Smooth muscle cell (in vitro differentiated cells): ENCODE results near the gene STOML2. TPM values are rescaled to one million over a fixed set of nuclear protein-coding genes. Genes with fewer than 3 reads are reported as not detected.

Source experiments
- DNase-seq: peaks from one replicate; lab custom pipeline; 2025; ENCODE audit not compliant: unreplicated experiment; lab: John Stamatoyannopoulos, UW
- H2AFZ ChIP-seq: fragments of 200-600 bp; sonication (generic); 2 replicates; pipeline ENCODE4 v1.6.0; 2016; ENCODE audit warnings: antibody characterized with exemption, low read depth, mild to moderate bottlenecking
- H3F3A ChIP-seq: fragments of 200-600 bp; sonication (generic); 2 replicates; pipeline ENCODE4 v1.6.0; 2017; ENCODE audit warnings: antibody characterized with exemption, low read depth
- H3K27ac ChIP-seq: fragments of 200-600 bp; sonication (generic); 2 replicates; pipeline ENCODE4 v1.5.1; 2016; ENCODE audit warnings: low read depth, mild to moderate bottlenecking
- H3K27me3 ChIP-seq: fragments of 200-600 bp; sonication (generic); 2 replicates; pipeline ENCODE4 v1.6.1; 2016; ENCODE audit warnings: low read depth, mild to moderate bottlenecking
- H3K36me3 ChIP-seq: fragments of 200-600 bp; sonication (generic); 2 replicates; pipeline ENCODE4 v1.5.1; 2016; ENCODE audit warnings: low read depth
- H3K4me1 ChIP-seq: fragments of 200-600 bp; sonication (generic); 2 replicates; pipeline ENCODE4 v1.5.1; 2016; ENCODE audit warnings: low read depth
- H3K4me2 ChIP-seq: fragments of 200-600 bp; sonication (generic); 2 replicates; pipeline ENCODE4 v1.6.0; 2016; ENCODE audit warnings: mild to moderate bottlenecking
- H3K4me3 ChIP-seq: fragments of 200-600 bp; sonication (generic); 2 replicates; pipeline ENCODE4 v1.5.1; 2016; ENCODE audit warnings: mild to moderate bottlenecking
- H3K79me2 ChIP-seq: fragments of 200-600 bp; sonication (generic); 2 replicates; pipeline ENCODE4 v1.6.0; 2016; ENCODE audit warnings: low read depth, mild to moderate bottlenecking
- H3K9ac ChIP-seq: fragments of 200-600 bp; sonication (generic); 2 replicates; pipeline ENCODE4 v1.6.0; 2016; ENCODE audit warnings: low read depth
- H3K9me3 ChIP-seq: fragments of 200-600 bp; sonication (generic); replicated peaks from 2 replicates; pipeline ENCODE4 v1.5.1; 2016; ENCODE audit warnings: low read depth
- H4K20me1 ChIP-seq: fragments of 200-600 bp; sonication (generic); 2 replicates; pipeline ENCODE4 v1.6.0; 2016; ENCODE audit warnings: low read depth
- WGBS: methylation state at CpG from one replicate; pipeline ENCODE4 v1.1.7; 2016; ENCODE audit warnings: low lambda C conversion rate; 5-methylcytosine and 5-hydroxymethylcytosine counted together
- polyA plus RNA-seq: library from polyadenylated mRNA; unstranded; fragments of >200 nt; fragmentation: Nextera tagmentation; extraction: Ambion mirVana; gene quantifications from 2 replicates; pipeline ENCODE4 v1.2.1, GENCODE V29; 2016
- total RNA-seq: library from RNA; depleted of rRNA; stranded (reverse); fragments of >200 nt; gene quantifications from 2 replicates; pipeline ENCODE4 v1.2.3, GENCODE V29; 2014
- TF ChIP-seq, protein P1 (sequence below): fragments of 200-600 bp; sonication (generic); IDR thresholded peaks from 2 replicates; pipeline ENCODE4 v1.5.1; 2017; ENCODE audit warnings: borderline replicate concordance, mild to moderate bottlenecking, antibody characterized with exemption; ENCODE audit not compliant: insufficient read depth, poor library complexity, severe bottlenecking

The STOML2 gene
- total and polyA plus RNA-seq, 2 experiments from 2014 or later: 70.8 to 125 TPM

GRCh38 chr9:35078066-35078465 lies 24.9 kb downstream of the STOML2 start:
- TF ChIP-seq, protein P1, sequence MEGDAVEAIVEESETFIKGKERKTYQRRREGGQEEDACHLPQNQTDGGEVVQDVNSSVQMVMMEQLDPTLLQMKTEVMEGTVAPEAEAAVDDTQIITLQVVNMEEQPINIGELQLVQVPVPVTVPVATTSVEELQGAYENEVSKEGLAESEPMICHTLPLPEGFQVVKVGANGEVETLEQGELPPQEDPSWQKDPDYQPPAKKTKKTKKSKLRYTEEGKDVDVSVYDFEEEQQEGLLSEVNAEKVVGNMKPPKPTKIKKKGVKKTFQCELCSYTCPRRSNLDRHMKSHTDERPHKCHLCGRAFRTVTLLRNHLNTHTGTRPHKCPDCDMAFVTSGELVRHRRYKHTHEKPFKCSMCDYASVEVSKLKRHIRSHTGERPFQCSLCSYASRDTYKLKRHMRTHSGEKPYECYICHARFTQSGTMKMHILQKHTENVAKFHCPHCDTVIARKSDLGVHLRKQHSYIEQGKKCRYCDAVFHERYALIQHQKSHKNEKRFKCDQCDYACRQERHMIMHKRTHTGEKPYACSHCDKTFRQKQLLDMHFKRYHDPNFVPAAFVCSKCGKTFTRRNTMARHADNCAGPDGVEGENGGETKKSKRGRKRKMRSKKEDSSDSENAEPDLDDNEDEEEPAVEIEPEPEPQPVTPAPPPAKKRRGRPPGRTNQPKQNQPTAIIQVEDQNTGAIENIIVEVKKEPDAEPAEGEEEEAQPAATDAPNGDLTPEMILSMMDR: no peak
- no peaks in the 10 kb centered on the region for H3K36me3 ChIP-seq
- peaks cover 10% of the 10 kb centered on the region for H3F3A ChIP-seq
- H3K9me3 ChIP-seq: no peaks in the 10 kb centered on the region
- H3K9ac ChIP-seq: no peak overlapping the region
- H3K4me3 ChIP-seq: peak overlapping the region; percentile 74
- 92% methylated on average over 4 of the region's 4 CpGs for WGBS
- H3K79me2 ChIP-seq: peaks cover 25% of the 10 kb centered on the region
- no peaks in the 10 kb centered on the region for H4K20me1 ChIP-seq
- no peaks in the 10 kb centered on the region for H3K27me3 ChIP-seq
- peaks cover 14% of the 10 kb centered on the region for H3K4me1 ChIP-seq
- H2AFZ ChIP-seq: no peak overlapping the region
- no peak for DNase-seq
- H3K27ac ChIP-seq: no peak overlapping the region
- H3K4me2 ChIP-seq: peak overlapping the region; percentile 90

DNA sequence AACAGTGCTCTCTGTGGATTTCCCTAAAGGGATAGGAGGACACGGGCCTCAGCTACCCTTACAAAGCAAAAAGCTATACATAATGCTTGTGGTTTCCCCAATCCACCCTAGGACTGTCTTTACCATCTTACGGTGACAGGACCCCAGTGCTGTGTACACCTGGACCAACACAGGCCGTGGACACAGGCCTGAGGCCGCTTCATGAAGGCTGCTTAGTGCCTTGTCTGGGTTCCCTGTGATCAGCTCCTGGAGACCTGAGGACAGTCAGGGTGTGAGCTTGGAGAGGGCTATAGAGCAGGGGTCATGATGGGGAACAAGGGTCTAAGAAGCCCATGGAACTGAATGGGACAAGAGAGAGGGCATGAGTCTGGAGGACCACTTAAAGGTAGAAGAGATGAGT lies 26.1 kb downstream of the STOML2 start:
- Histone ChIP-seq H2AFZ (no peak overlapping the region), H3F3A (peaks cover 10% of the 10 kb centered on the region), H3K4me3 (no peak overlapping the region), H3K27ac (no peak overlapping the region), H3K27me3 (peaks cover 4% of the 10 kb centered on the region), H3K4me2 (no peak overlapping the region), H3K79me2 (peaks cover 26% of the 10 kb centered on the region), H3K4me1 (peaks cover 16% of the 10 kb centered on the region), H3K36me3 (no peaks in the 10 kb centered on the region), H4K20me1 (peaks cover 5% of the 10 kb centered on the region), H3K9me3 (no peaks in the 10 kb centered on the region), H3K9ac (no peak overlapping the region)
- 94% methylated on average over 4 of the region's 4 CpGs for WGBS
- TF ChIP-seq, protein P1: no peak
- DNase-seq: no peak

- H3K4me3 ChIP-seq: no peak overlapping the region
- DNase-seq: no peak
- no peak overlapping the region for H3K27ac ChIP-seq
- TF ChIP-seq, protein P1: no peak
- H4K20me1 ChIP-seq: peaks cover 20% of the 10 kb centered on the region
- H3K9ac ChIP-seq: no peak overlapping the region
- WGBS: 96% methylated on average over 4 of the region's 4 CpGs
- no peak overlapping the region for H3K4me2 ChIP-seq
- peaks cover 4% of the 10 kb centered on the region for H3K27me3 ChIP-seq
- H3K9me3 ChIP-seq: no peaks in the 10 kb centered on the region
- no peak overlapping the region for H2AFZ ChIP-seq
- no peaks in the 10 kb centered on the region for H3K36me3 ChIP-seq
- H3F3A ChIP-seq: peaks cover 16% of the 10 kb centered on the region
- peaks cover 41% of the 10 kb centered on the region for H3K79me2 ChIP-seq
- H3K4me1 ChIP-seq: peaks cover 23% of the 10 kb centered on the region
Observed at GRCh38 chr9:35075358-35075757, 27.6 kb downstream of the STOML2 start.

- 96% methylated on average over 8 of the region's 8 CpGs for WGBS
- TF ChIP-seq, protein P1: no peak
- no peak overlapping the region for H3K27ac ChIP-seq
- peaks cover 46% of the 10 kb centered on the region for H3K79me2 ChIP-seq
- H4K20me1 ChIP-seq: peaks cover 25% of the 10 kb centered on the region
- H3K4me2 ChIP-seq: no peak overlapping the region
- peaks cover 28% of the 10 kb centered on the region for H3K4me1 ChIP-seq
- no peak overlapping the region for H3K9ac ChIP-seq
- peaks cover 4% of the 10 kb centered on the region for H3K27me3 ChIP-seq
- H3K36me3 ChIP-seq: no peaks in the 10 kb centered on the region
- peaks cover 10% of the 10 kb centered on the region for H3F3A ChIP-seq
- no peak overlapping the region for H3K4me3 ChIP-seq
- DNase-seq: no peak
- no peak overlapping the region for H2AFZ ChIP-seq
- H3K9me3 ChIP-seq: no peaks in the 10 kb centered on the region
Observed at GRCh38 chr9:35074791-35075190, 28.1 kb downstream of the STOML2 start.
